Brain microvascular endothelial cell (primary cell): Measurements from ENCODE around the gene ELOF1.

ENCODE experiments used
- DNase-seq: peaks from one replicate; pipeline ENCODE4 v3.0.0-alpha.2; 2020
- H3K27ac ChIP-seq: fragments of 250-450 bp; sonication (Bioruptor Pico); 2 replicates; pipeline ENCODE4 v1.5.1; 2020; ENCODE audit warnings: mild to moderate bottlenecking, moderate library complexity
- H3K27me3 ChIP-seq: fragments of 250-450 bp; sonication (Bioruptor Pico); replicated peaks from 2 replicates; pipeline ENCODE4 v1.5.1; 2020; ENCODE audit warnings: mild to moderate bottlenecking
- H3K36me3 ChIP-seq: fragments of 250-450 bp; sonication (Bioruptor Pico); replicated peaks from 2 replicates; pipeline ENCODE4 v1.5.1; 2020; ENCODE audit warnings: mild to moderate bottlenecking
- H3K4me3 ChIP-seq: 2 replicates; pipeline ENCODE4 v1.5.1; 2011; ENCODE audit warnings: low read depth, mild to moderate bottlenecking, control low read depth, low read length, moderate library complexity
- in situ Hi-C: cut with HindIII; loops from 2 replicates; pipeline ENCODE4 v1.10.0; 2017; ENCODE audit warnings: low sequenced_read_pairs, low pct_ligation_motif_present
- TF ChIP-seq, protein P1 (sequence below): IDR thresholded peaks from 2 replicates; pipeline ENCODE4 v1.5.1; 2011; ENCODE audit warnings: low read depth, mild to moderate bottlenecking, moderate library complexity, low read length, control low read depth, inconsistent platforms; ENCODE audit errors: missing control alignments

Gene ELOF1

DNA sequence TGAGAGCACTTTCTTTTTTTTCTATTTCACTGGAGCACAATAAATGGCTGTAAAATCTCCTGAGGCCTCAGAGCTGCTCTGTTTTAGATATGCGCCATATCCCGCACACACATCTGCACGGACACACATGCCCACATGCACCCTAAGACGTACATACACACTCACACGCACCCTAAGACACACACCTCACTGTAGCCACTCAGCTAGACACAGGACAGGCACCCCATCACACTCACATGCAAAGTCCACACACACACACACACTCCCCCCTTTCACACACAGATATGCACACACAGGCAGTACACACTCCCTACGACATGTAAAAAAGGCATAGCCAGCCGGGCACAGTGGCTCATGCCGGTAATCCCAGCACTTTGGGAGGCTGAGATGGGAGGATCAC lies 8.8 kb downstream of the ELOF1 start:
- in situ Hi-C loops, result no loop called here
- TF ChIP-seq, protein P1, sequence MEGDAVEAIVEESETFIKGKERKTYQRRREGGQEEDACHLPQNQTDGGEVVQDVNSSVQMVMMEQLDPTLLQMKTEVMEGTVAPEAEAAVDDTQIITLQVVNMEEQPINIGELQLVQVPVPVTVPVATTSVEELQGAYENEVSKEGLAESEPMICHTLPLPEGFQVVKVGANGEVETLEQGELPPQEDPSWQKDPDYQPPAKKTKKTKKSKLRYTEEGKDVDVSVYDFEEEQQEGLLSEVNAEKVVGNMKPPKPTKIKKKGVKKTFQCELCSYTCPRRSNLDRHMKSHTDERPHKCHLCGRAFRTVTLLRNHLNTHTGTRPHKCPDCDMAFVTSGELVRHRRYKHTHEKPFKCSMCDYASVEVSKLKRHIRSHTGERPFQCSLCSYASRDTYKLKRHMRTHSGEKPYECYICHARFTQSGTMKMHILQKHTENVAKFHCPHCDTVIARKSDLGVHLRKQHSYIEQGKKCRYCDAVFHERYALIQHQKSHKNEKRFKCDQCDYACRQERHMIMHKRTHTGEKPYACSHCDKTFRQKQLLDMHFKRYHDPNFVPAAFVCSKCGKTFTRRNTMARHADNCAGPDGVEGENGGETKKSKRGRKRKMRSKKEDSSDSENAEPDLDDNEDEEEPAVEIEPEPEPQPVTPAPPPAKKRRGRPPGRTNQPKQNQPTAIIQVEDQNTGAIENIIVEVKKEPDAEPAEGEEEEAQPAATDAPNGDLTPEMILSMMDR, result no peak
- Histone ChIP-seq H3K27ac (no peak overlapping the region), H3K27me3 (no peaks in the 10 kb centered on the region), H3K36me3 (peaks cover 28% of the 10 kb centered on the region), H3K4me3 (no peak overlapping the region)
- DNase-seq, result no peak

DNA sequence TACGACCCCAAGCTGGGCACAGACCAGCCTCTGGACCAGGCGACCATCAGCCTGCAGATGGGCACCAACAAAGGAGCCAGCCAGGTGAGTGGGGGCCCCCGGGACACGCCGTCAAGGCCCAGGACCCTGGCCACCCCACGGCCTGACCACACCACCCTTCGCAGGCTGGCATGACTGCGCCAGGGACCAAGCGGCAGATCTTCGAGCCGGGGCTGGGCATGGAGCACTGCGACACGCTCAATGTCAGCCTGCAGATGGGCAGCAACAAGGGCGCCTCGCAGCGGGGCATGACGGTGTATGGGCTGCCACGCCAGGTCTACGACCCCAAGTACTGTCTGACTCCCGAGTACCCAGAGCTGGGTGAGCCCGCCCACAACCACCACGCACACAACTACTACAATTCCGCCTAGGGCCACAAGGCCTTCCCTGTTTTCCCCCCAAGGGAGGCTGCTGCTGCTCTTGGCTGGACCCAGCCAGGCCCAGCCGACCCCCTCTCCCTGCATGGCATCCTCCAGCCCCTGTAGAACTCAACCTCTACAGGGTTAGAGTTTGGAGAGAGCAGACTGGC lies 9.6 kb downstream of the ELOF1 start:
- Histone ChIP-seq H3K27me3 (no peaks in the 10 kb centered on the region), H3K36me3 (peaks cover 27% of the 10 kb centered on the region), H3K4me3 (no peak overlapping the region), H3K27ac (no peak overlapping the region)
- in situ Hi-C loops, result no loop called here
- DNase-seq, result no peak
- TF ChIP-seq, protein P1, result no peak

DNA sequence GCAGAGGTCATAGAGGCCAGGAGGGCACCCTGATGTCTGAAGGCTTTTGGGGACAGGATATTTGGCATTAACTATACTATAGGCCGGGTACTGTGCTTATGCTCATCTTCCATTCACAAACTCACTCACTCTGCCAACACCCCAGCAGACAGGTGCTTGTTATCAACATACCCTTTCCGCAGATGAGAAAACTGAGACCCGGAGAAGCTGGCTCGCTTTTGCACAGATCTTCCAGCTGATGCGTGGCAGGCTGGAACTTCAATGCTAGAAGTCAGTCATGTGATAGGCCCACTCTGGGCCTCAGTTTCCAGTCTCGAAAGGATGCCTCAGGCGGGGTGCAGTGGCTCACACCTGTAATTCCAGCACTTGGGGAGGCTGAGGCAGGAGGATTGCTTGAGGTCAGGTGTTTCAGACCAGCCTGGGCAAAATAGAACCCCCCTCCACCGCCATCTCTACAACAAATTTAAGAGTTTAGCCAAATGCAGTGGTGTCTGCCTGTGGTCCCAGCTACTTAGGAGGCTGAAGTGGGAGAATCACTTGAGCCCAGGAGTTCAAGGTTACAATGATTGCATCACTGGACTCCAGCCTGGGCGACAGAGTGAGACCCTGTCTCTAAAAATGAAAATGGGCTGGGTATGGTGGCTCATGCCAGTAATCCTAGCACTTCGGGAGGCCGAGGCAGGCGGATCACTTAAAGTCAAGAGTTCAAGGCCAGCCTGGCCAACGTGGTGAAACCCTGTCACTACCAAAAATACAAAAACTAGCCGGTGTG lies 10.9 kb downstream of the ELOF1 start:
- no peak for DNase-seq
- no peak overlapping the region for H3K27ac ChIP-seq
- TF ChIP-seq, protein P1, result no peak
- no peaks in the 10 kb centered on the region for H3K27me3 ChIP-seq
- in situ Hi-C loops, result no loop called here
- H3K36me3 ChIP-seq, result peaks cover 14% of the 10 kb centered on the region
- H3K4me3 ChIP-seq, result no peak overlapping the region

DNA sequence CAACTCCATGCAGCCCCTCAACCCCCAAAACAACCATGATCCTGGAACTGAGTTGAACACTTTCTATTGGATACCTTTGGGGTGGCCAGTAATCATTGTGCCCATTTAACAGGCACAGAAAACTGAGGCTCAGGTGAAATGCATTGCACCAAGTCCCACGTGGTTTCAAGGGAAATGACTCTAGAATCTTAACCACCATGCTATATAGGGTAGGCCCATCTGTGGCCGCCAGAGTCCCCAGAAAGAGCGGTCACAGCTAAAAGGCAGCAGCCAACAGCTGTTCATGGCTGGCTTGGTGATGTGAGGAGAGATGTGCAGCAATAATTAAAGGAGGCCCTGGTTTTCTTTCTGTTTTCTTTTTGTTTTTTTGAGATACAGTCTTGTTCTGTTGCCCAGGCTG lies 17.8 kb downstream of the ELOF1 start:
- Histone ChIP-seq H3K36me3 (no peaks in the 10 kb centered on the region), H3K27ac (no peak overlapping the region), H3K4me3 (no peak overlapping the region), H3K27me3 (no peaks in the 10 kb centered on the region)
- no peak for DNase-seq
- TF ChIP-seq, protein P1, result no peak
- in situ Hi-C loops, result no loop called here

DNA sequence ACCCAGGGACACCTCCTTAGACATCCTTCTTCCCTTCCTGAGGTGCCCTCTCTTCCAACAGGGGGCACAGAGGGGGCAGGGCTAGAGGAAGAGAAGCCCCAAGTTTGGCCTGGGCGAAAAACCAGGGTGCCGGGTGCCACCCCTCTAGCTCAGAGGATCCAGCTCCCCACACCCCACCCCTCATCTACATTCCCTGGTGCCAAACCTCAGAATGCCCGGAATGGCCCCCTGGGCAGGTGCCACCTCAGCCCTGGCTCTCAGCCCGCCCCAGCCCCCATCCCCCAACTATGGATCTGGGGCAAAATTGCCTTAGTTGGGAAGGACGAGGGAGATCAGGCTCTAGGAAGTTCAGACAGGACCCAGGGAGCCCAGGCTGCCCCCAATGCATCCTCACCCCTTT lies 18.4 kb downstream of the ELOF1 start:
- Histone ChIP-seq H3K27me3 (no peaks in the 10 kb centered on the region), H3K36me3 (no peaks in the 10 kb centered on the region), H3K4me3 (no peak overlapping the region), H3K27ac (no peak overlapping the region)
- DNase-seq, result no peak
- in situ Hi-C loops, result no loop called here
- TF ChIP-seq, protein P1, result no peak
